SK-N-SH (cell line): Measurements from ENCODE around the gene TSC22D1. TPM values are rescaled to one million over a fixed set of nuclear protein-coding genes. Genes with fewer than 3 reads are reported as not detected.

ENCODE experiments used
- CTCF ChIA-PET: fragments of 300-600, 350-600 bp; formaldehyde crosslinking; extraction: SDS; loops from one replicate; lab custom pipeline; 2021; lab: Yijun Ruan, JAX
- POLR2A ChIA-PET: fragments of 350-600 bp; sonication (Branson Sonifier 250); formaldehyde crosslinking; extraction: SDS; loops from one replicate; lab custom pipeline; 2020; ENCODE audit warnings: antibody characterized with exemption, inconsistent platforms; lab: Yijun Ruan, JAX
- DNase-seq: peaks from one replicate; pipeline ENCODE4 v3.0.0; 2012
- H2AFZ ChIP-seq: fragments of 200-600 bp; sonication (generic); 2 replicates; pipeline ENCODE4 v1.8.1; 2016; ENCODE audit warnings: antibody characterized with exemption, mild to moderate bottlenecking, low read depth
- H3F3A ChIP-seq: fragments of 200-600 bp; sonication (generic); replicated peaks from 2 replicates; pipeline ENCODE3; 2016; ENCODE audit warnings: antibody characterized with exemption, mild to moderate bottlenecking; ENCODE audit not compliant: insufficient read depth
- H3K27ac ChIP-seq, 2 experiments: fragments of 200-500 bp in 1 of 2; fragments of 200-600 bp in 1 of 2; sonication (Bioruptor generic) in 1 of 2; sonication (generic), shearing (Covaris generic) in 1 of 2; 2 replicates each; pipeline versions ENCODE4 v1.5.1 to v1.6.1; 2014 to 2016; ENCODE audit warnings: low read depth in 2 of 2, inconsistent platforms in 1 of 2, low read length in 1 of 2, mild to moderate bottlenecking in 1 of 2, mixed read lengths in 1 of 2
- H3K27me3 ChIP-seq: fragments of 200-600 bp; sonication (generic), shearing (Covaris generic); 2 replicates; pipeline ENCODE4 v1.6.1; 2016; ENCODE audit warnings: mixed run types; ENCODE audit not compliant: insufficient read depth
- H3K36me3 ChIP-seq, 2 experiments: fragments of 200-500 bp in 1 of 2; fragments of 200-600 bp in 1 of 2; sonication (Bioruptor generic) in 1 of 2; sonication (generic) in 1 of 2; replicated peaks in 1 of 2; 2 replicates each; pipeline versions ENCODE3 to v1.5.1; 2014 to 2016; ENCODE audit warnings: low read length in 1 of 2, mild to moderate bottlenecking in 1 of 2; ENCODE audit not compliant: insufficient read depth in 2 of 2, control insufficient read depth in 1 of 2
- H3K4me1 ChIP-seq, 2 experiments: fragments of 200-500 bp in 1 of 2; fragments of 200-600 bp in 1 of 2; sonication (Bioruptor generic) in 1 of 2; sonication (generic), shearing (Covaris generic) in 1 of 2; 2 replicates each; pipeline versions ENCODE4 v1.5.1 to v1.6.1; 2014 to 2016; ENCODE audit warnings: low read depth in 1 of 2, low read length in 1 of 2, mixed run types in 1 of 2; ENCODE audit not compliant: insufficient read depth in 2 of 2, control insufficient read depth in 1 of 2
- H3K4me2 ChIP-seq: fragments of 200-600 bp; sonication (generic), shearing (Covaris generic); 2 replicates; pipeline ENCODE4 v1.6.1; 2017; ENCODE audit warnings: mixed run types
- H3K4me3 ChIP-seq, 2 experiments: fragments of 200-500 bp in 1 of 2; fragments of 200-600 bp in 1 of 2; sonication (Bioruptor generic) in 1 of 2; sonication (generic), shearing (Covaris generic) in 1 of 2; 2 replicates each; pipeline versions ENCODE4 v1.5.1 to v1.8.1; 2014 to 2016; ENCODE audit warnings: low read depth in 2 of 2, inconsistent platforms in 1 of 2, low read length in 1 of 2, mild to moderate bottlenecking in 1 of 2, mixed read lengths in 1 of 2, moderate library complexity in 1 of 2
- H3K79me2 ChIP-seq: fragments of 200-600 bp; sonication (generic); 2 replicates; pipeline ENCODE4 v1.8.1; 2017; ENCODE audit warnings: mild to moderate bottlenecking; ENCODE audit not compliant: insufficient read depth
- H3K9ac ChIP-seq: fragments of 200-600 bp; sonication (generic); 2 replicates; pipeline ENCODE4 v1.6.1; 2017; ENCODE audit warnings: mixed run types
- H3K9me2 ChIP-seq: fragments of 200-600 bp; sonication (generic); 2 replicates; pipeline ENCODE4 v1.6.1; 2017; ENCODE audit warnings: mixed run types
- H3K9me3 ChIP-seq: fragments of 200-600 bp; sonication (generic); 2 replicates; pipeline ENCODE4 v1.6.1; 2017; ENCODE audit warnings: mixed run types, mild to moderate bottlenecking, moderate library complexity
- H4K20me1 ChIP-seq: fragments of 200-600 bp; sonication (generic); 2 replicates; pipeline ENCODE4 v1.6.1; 2017; ENCODE audit warnings: mild to moderate bottlenecking, mixed run types; ENCODE audit not compliant: insufficient read depth
- ELF1 ChIP-seq: IDR thresholded peaks from 2 replicates; pipeline ENCODE4 v1.4.0; 2012
- FOSL2 ChIP-seq: IDR thresholded peaks from 2 replicates; pipeline ENCODE4 v1.4.0; 2012; ENCODE audit warnings: low read depth, mild to moderate bottlenecking, moderate library complexity, borderline replicate concordance
- GABPA ChIP-seq: IDR thresholded peaks from 2 replicates; pipeline ENCODE4 v1.4.0; 2012; ENCODE audit warnings: low read depth, mild to moderate bottlenecking
- GATA2 ChIP-seq: sonication (generic); formaldehyde crosslinking; IDR thresholded peaks from 2 replicates; pipeline ENCODE4 v1.5.0; 2020; ENCODE audit warnings: mild to moderate bottlenecking, missing genetic modification reagents
- JUND ChIP-seq: IDR thresholded peaks from 2 replicates; pipeline ENCODE4 v1.4.0; 2012
- NRF1 ChIP-seq: IDR thresholded peaks from 2 replicates; pipeline ENCODE4 v1.6.1; 2012; ENCODE audit warnings: low read depth, mild to moderate bottlenecking, low read length
- POLR2AphosphoS5 ChIP-seq: IDR thresholded peaks from 2 replicates; pipeline ENCODE4 v1.6.1; 2012; ENCODE audit warnings: low read depth, low read length
- RCOR1 ChIP-seq: fragments of 150-350 bp; IDR thresholded peaks from 2 replicates; pipeline ENCODE4 v1.6.1; 2017; ENCODE audit warnings: antibody characterized with exemption, low read length
- RFX5 ChIP-seq: IDR thresholded peaks from 2 replicates; pipeline ENCODE4 v1.6.1; 2012; ENCODE audit warnings: mild to moderate bottlenecking, improper control_type of control experiment, low read length
- SIN3A ChIP-seq: IDR thresholded peaks from 2 replicates; pipeline ENCODE4 v1.6.1; 2012; ENCODE audit warnings: low read depth, mild to moderate bottlenecking, low read length, moderate library complexity, borderline replicate concordance
- SMC3 ChIP-seq: IDR thresholded peaks from 2 replicates; pipeline ENCODE4 v1.6.1; 2012; ENCODE audit warnings: low read depth, low read length, improper control_type of control experiment
- TAF1 ChIP-seq: IDR thresholded peaks from 2 replicates; pipeline ENCODE4 v1.6.1; 2012; ENCODE audit warnings: low read depth, mild to moderate bottlenecking, low read length, moderate library complexity, borderline replicate concordance
- TCF12 ChIP-seq: IDR thresholded peaks from 2 replicates; pipeline ENCODE4 v1.4.0; 2012
- TEAD4 ChIP-seq: IDR thresholded peaks from 2 replicates; pipeline ENCODE4 v1.4.0; 2012; ENCODE audit warnings: mild to moderate bottlenecking, borderline replicate concordance; ENCODE audit not compliant: insufficient read depth
- USF1 ChIP-seq: IDR thresholded peaks from 2 replicates; pipeline ENCODE4 v1.4.0; 2012; ENCODE audit warnings: low read depth, borderline replicate concordance
- USF2 ChIP-seq: fragments of 150-350 bp; IDR thresholded peaks from 2 replicates; pipeline ENCODE4 v1.6.1; 2017; ENCODE audit warnings: antibody characterized with exemption, low read length, low read depth, borderline replicate concordance
- YY1 ChIP-seq: IDR thresholded peaks from 2 replicates; pipeline ENCODE4 v1.4.0; 2012; ENCODE audit warnings: low read depth, mild to moderate bottlenecking
- WGBS: methylation state at CpG from one replicate; pipeline ENCODE4 v1.1.6; 2017; ENCODE audit warnings: low lambda C conversion rate; 5-methylcytosine and 5-hydroxymethylcytosine counted together
- polyA plus RNA-seq, 3 experiments: library from polyadenylated mRNA; depleted of rRNA; stranded (reverse); fragments of >200 nt; gene quantifications; 2 replicates each; pipeline ENCODE4 v1.2.3, GENCODE V29; 2012
- TF ChIP-seq, protein P1 (sequence below): IDR thresholded peaks from 2 replicates; pipeline ENCODE4 v1.6.1; 2012; ENCODE audit warnings: mild to moderate bottlenecking, low read depth, low read length, moderate library complexity

The TSC22D1 gene
- polyA plus RNA-seq, 1 of the 3 experiments (the other 2 are of a cell fraction): 137 TPM

- CTCF ChIA-PET: no interaction called here
- H2AFZ ChIP-seq: no peak overlapping the region
Measured at GRCh38 chr13:44425041-44425814, 150.9 kb downstream of the TSC22D1 start.

GRCh38 chr13:44423824-44424223 lies 152.3 kb downstream of the TSC22D1 start:
- Histone ChIP-seq H3K9me2 (no peaks in the 10 kb centered on the region), H3K27me3 (no peaks in the 10 kb centered on the region), H3F3A (no peaks in the 10 kb centered on the region), H3K36me3 (no peaks in the 10 kb centered on the region), H3K9me3 (no peaks in the 10 kb centered on the region), H3K27ac (no peak overlapping the region), H4K20me1 (no peaks in the 10 kb centered on the region), H3K79me2 (no peaks in the 10 kb centered on the region), H3K9ac (no peak overlapping the region), H3K4me2 (no peak overlapping the region), H3K4me1 (peaks cover 0 to 6% of the 10 kb centered on the region in 2 experiments; a peak in 1 of 4 replicates), H3K4me3 (no peak overlapping the region), H2AFZ (no peak overlapping the region)
- CTCF ChIA-PET: interaction anchor here (1.1 to 1.2 kb wide), 2 partner anchors 12 to 47 kb away, joined by 3 to 4 read pairs; no protein-coding TSS in a partner anchor
- no peak for DNase-seq
- POLR2A ChIA-PET: no interaction called here
- WGBS: 86% methylated on average over 5 of the region's 5 CpGs
- TF ChIP-seq RFX5 (no peak), JUND (no peak), GABPA (no peak), TEAD4 (no peak), YY1 (no peak), SIN3A (no peak), RCOR1 (no peak), SMC3 (no peak), TCF12 (no peak), USF2 (no peak), ELF1 (no peak), FOSL2 (no peak), GATA2 (CRISPR knock-in tag) (no peak), NRF1 (no peak), POLR2AphosphoS5 (no peak), USF1 (no peak)

More at GRCh38 chr13:44425041-44425814, 150.9 kb downstream of the TSC22D1 start:
- Histone ChIP-seq H3K9me2 (no peaks in the 10 kb centered on the region), H3K4me1 (peaks cover 0 to 6% of the 10 kb centered on the region in 2 experiments; a peak in 1 of 4 replicates), H3K27ac (no peak overlapping the region), H3K79me2 (no peaks in the 10 kb centered on the region), H3F3A (no peaks in the 10 kb centered on the region), H3K9ac (no peak overlapping the region), H4K20me1 (no peaks in the 10 kb centered on the region), H3K9me3 (no peaks in the 10 kb centered on the region), H3K4me3 (no peak overlapping the region), H3K27me3 (no peaks in the 10 kb centered on the region), H3K36me3 (no peaks in the 10 kb centered on the region), H3K4me2 (no peak overlapping the region)
- TF ChIP-seq TAF1 (no peak), SMC3 (no peak), NRF1 (no peak)
- TF ChIP-seq, protein P1, sequence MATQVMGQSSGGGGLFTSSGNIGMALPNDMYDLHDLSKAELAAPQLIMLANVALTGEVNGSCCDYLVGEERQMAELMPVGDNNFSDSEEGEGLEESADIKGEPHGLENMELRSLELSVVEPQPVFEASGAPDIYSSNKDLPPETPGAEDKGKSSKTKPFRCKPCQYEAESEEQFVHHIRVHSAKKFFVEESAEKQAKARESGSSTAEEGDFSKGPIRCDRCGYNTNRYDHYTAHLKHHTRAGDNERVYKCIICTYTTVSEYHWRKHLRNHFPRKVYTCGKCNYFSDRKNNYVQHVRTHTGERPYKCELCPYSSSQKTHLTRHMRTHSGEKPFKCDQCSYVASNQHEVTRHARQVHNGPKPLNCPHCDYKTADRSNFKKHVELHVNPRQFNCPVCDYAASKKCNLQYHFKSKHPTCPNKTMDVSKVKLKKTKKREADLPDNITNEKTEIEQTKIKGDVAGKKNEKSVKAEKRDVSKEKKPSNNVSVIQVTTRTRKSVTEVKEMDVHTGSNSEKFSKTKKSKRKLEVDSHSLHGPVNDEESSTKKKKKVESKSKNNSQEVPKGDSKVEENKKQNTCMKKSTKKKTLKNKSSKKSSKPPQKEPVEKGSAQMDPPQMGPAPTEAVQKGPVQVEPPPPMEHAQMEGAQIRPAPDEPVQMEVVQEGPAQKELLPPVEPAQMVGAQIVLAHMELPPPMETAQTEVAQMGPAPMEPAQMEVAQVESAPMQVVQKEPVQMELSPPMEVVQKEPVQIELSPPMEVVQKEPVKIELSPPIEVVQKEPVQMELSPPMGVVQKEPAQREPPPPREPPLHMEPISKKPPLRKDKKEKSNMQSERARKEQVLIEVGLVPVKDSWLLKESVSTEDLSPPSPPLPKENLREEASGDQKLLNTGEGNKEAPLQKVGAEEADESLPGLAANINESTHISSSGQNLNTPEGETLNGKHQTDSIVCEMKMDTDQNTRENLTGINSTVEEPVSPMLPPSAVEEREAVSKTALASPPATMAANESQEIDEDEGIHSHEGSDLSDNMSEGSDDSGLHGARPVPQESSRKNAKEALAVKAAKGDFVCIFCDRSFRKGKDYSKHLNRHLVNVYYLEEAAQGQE: no peak
- DNase-seq: peak; percentile 46
- WGBS: 65% methylated on average over 9 of the region's 9 CpGs
- POLR2A ChIA-PET: no interaction called here
